COLO668 (cell line): ENCODE measurements around the gene DBR1.

Source experiments
- DNase-seq: peaks from one replicate; lab custom pipeline; 2025; ENCODE audit not compliant: unreplicated experiment; lab: John Stamatoyannopoulos, UW

Gene DBR1, protein sequence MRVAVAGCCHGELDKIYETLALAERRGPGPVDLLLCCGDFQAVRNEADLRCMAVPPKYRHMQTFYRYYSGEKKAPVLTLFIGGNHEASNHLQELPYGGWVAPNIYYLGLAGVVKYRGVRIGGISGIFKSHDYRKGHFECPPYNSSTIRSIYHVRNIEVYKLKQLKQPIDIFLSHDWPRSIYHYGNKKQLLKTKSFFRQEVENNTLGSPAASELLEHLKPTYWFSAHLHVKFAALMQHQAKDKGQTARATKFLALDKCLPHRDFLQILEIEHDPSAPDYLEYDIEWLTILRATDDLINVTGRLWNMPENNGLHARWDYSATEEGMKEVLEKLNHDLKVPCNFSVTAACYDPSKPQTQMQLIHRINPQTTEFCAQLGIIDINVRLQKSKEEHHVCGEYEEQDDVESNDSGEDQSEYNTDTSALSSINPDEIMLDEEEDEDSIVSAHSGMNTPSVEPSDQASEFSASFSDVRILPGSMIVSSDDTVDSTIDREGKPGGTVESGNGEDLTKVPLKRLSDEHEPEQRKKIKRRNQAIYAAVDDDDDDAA

DNA sequence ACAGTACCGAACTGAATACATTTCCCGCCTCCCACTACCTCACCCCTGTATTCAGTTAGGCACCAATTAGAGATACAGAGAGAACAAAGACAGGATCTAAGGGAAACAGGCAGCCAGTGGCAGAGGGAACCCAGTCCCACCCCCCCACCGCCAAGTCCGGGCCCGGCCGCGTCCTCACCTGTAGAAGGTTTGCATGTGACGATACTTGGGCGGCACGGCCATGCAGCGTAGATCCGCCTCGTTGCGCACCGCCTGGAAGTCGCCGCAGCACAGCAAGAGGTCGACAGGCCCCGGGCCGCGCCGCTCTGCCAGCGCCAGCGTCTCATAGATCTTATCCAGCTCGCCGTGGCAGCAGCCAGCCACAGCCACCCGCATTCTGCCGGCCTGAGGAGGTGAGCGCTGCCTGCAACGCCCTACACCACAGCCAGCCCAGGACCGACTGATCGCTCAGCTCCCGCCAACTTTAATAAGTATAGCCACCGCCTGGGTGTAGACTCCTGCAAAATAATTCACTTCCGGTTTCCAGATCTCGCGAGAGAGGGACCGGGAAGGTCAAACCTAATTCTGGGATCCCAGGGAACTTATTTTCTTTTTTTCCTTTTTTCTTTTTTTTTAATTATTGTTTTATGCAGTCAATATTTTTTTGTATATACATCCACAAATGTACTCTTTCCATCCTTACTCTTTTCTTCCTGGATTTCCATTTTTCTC, at the start of gene DBR1:
Gene DBR1 (minus strand): TSS at position 501 of the 711 bp plus-strand sequence. CDS start 126 bp downstream, at position 375.
- peak; percentile 71 for DNase-seq

DNA sequence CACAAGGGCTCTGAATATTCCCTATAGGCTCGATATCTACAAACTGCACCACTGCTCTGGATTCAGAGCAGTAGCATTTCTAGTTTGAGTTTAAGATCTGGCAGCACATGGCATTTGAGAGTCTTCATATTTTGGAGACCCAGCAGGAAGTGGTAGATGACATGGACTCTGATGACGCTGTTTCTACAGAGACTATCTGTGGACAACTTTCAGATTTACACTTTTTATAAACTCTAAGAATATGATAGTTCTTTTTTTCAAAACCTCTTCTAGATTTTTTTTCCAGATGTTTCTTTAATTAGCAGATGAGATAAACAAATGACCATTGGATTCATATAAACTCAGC, 48.2 kb upstream of the DBR1 start:
- DNase-seq = no peak

DNA sequence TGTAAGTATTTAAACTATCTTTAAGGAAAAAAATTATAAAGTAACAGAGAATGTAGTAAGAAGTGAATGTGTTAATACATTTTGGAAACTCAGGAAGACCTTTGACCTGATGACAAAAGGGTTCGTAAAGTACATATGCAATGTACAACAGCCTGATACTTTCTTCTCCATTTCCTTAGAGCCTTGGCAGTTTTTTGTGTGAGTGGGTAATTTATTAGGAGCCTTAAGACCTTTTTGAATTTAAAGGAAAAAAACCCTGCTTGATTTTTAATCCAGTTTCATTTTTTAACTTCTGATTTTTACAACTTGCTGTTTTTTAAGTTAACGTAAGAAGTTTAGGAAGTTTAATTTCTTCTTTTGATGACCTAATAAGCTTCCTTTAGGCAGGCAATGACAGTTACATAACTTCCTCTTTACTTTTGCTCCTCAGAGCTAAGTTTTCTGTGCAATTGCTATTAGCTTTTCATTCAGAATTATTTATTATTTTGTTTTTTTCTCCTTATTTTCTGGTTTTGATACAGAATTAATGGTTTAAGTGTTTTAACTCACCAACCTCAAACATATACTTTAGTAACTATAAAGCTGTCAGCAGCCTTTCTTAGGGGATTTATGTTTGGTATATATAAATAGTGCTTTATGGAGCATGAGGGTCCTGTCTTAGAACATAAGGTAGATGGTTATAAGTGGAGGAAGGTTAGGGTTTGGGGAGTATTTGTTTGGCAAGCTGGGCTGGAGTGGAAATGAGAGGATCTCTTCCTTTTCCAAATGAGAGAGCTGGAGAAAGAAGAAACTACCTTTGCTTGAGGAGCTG, 47.6 kb upstream of the DBR1 start:
- DNase-seq = no peak

DNA sequence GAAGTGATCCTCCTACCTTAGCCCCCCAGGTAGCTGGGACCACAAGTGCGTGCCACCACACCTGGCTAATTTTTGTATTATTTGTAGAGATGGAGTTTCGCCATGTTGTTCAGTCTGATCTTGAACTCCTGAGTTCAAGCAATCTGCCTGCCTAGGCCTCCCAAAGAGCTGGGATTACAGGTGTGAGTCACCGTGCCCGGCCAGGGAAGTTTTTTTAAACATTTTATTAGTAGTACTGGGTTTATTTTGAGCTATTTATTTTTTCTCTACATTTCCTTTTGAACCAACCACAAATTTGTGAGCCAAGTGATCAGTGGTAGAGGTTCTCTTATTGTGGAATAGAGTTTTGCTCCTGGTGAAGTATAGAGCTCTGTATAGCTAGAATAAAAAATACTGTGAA, 46.1 kb upstream of the DBR1 start:
- DNase-seq = no peak

DNA sequence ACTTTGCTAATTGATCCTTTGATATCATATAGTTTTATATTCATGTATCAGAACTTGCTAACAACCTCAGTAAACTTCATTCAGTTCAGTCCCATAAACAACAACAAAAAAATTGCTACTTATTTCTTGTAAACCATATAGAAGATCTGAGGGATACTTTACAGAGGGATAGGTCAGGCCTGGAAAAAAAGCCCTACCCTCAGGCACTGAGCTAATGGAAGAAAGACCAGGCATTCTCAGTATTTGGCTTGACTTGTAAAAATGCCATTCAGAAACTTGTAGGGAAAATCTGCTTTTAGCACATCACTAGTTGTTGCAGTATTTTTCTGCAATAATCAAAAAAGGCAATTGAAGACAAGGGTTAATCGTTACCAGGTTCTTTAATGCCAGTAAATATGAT, 45.5 kb upstream of the DBR1 start:
- DNase-seq = no peak

DNA sequence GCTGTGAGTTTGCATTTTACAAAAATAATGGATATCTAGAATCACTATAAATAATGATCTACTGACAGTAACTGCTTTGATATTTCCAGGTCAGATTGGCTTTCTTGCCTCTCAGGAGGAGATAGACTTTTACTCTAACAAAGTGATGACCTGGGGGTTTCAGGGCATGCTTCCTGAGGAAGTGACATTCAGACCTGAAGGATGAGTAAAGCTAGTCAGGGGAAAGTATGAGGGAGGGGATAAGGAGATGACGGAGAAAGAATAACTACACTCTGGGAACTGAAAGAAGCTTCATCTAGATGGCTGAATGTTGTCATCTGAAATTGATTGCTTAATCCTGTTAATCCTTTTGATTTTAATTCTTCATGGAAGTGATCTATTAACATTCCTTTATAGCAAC, 44.5 kb upstream of the DBR1 start:
- no peak for DNase-seq

DNA sequence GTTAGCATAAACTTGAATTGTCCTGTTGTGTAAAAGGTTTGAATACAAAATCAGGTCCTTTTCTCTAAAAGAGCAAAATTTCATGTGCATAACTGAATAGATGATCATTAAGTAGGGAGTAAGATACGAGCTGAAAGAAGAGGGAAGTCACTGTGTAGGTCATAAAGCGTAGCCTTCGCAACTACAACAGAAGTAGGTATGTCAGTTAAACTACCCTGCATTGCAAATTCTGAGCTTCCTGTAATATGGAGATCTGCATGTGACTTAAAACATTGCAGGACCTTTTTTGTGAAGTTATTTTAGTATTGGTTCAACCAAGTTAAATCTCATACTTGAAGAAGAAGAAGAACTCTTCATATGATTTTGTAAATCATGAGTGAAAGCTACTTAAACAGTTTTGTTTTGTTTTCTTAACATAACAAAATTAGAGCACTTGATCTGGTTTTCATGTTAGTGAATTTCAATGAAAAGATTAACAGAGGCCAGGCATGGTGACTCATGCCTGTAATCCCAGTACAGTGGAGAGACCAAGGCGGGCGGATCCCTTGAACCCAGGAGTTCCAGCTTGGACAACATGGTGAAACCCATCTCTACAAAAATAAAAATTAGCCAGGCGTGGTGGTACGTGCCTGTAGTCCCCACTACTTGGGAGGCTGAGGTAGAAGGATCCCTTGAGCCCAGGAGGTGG, 38.8 kb upstream of the DBR1 start:
- no peak for DNase-seq

DNA sequence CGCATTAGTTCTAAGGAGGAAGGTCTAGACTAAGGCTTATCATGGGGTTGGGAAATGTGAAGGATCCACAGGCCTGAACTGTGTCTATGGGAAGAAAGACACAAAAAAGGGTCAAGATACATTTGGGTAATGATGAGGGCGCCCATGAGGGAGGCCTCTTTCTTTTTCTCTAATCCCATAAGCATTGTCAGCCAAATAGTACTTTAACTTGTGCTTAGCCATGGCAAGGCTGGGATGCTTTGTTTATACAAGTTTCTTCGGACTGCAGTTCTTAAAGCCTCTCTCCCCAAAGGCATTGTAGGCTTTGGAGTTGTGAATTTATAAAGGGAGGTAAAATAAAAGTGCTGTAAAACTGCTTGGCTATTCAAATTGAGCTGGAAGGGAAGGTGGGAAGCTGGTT, 35.8 kb upstream of the DBR1 start:
- DNase-seq = no peak

DNA sequence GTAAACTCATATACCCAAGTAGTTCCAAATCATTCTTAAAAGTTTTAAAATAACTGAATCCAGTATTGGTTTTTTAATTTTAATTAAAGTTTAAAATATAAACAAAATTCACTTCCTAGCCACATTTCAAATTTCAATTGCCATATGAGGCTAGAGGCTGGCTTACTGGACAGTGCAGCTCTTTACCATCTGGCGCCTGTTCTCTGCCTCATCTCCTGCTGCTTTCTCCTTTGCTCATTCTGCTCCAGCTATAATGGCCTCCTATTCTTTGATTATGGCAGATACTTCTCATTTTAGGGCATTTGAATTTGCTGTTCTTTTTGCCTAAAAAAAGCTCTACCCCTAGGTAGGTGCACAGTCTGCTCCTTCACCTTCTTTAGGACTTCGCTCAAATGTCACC, 31.5 kb upstream of the DBR1 start:
- DNase-seq = no peak

DNA sequence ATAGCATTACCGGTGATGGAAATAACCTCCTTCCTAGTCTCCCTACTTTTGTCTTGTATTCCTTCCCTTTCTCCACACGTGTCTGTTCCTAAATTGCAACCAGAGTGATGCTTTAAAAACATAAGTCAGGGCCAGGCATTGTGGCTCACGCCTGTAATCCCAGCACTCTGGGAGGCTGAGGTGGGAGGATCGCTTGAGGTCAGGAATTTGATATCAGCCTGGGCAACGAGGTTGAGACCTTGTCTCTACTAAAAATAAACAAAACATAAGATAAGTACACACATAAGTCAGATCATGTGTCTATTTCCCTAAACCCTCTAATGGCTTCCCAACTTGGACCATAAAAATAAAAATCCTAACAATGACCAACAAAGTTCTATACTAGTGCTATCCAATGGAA, 30.8 kb upstream of the DBR1 start:
- DNase-seq = no peak

DNA sequence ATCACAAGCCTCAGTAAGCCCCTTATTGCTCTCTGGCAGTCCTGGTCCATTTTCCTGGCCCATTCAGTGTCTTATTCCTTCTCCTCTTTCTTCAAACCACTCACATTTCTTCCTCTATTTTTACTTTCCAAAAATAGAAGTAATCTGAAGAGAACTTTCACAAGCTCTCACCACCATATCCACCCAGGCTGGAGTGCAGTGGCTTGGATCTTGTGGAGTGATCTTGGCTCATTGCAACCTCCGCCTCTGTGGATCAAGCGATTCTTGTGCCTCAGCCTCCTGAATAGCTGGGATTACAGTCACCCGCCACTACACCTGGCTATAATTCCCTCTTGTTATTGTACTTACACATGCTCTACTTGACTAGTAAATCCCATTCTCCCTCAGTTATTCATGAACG, 29.2 kb upstream of the DBR1 start:
- DNase-seq = no peak

DNA sequence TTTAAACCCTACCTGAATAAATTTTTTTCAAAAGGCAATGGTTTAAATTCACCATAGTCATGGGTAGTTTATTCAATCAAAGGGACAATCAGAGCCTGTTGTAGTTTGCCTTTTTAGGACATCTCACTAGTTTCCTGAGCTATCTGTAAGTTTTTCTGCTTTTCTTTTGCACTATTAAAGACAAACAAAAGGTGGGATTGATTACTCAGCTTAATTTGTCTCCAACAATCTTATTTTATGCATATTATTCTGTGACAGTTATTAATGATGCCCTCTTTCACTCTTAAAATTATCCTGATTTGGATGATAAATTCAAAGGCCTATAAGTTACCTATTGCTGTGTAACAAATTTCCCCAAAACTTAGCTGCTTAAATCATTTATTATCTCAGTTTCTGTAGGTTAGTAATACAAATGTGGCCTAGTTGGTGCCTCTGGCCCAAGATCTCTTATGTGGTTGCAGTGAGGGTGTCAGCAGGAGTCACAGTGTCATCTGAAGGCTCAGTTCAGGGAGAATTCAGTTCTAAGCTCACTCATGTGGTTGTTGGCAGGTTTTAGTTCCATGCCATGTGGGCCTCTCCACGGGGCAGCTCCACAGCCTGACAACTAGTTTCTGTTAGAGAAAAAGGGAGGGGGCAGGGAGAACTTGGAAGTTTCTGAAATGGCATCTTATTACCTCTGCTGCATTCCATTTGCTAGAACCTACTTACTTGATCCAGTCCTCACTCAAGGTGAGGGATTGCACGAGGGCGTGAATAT, 28.4 kb upstream of the DBR1 start:
- no peak for DNase-seq

DNA sequence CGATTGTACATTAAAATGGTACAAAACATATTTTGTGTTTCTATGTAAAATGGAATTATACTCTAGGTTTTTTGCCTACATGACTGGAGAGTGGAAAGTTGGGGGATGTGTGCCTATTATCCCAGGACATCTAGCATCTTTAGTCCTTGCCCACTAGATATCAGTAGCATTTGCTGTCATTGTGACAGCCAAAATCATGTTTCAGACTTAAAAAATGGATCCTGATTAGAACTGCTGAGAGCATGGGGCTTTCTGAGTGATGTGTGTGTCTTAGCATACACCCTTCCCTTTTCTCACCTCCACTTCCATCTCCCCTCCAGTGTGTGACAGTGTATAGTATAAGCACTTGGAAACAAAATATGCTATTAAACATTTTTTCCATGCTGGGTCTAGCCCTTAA, 25.7 kb upstream of the DBR1 start:
- no peak for DNase-seq

DNA sequence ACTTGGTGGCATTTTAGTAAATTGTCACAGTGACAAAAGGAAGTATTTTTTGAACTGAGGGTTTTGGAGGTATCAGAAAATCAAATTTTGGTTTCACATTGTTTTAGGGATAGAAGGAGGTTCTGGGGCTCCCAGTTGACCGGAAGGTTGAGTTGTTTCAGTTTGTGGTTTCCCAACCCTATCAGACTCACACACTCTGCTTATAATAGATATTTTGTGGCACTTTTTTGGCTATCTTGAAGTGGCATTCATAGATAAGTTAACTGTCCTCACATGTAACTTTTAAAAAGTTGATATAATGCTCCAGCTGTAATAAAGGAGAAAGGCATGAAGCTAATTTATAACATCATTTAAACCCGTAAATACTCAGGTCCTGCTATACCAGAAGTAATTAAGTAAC, 25.1 kb upstream of the DBR1 start:
- DNase-seq = no peak

DNA sequence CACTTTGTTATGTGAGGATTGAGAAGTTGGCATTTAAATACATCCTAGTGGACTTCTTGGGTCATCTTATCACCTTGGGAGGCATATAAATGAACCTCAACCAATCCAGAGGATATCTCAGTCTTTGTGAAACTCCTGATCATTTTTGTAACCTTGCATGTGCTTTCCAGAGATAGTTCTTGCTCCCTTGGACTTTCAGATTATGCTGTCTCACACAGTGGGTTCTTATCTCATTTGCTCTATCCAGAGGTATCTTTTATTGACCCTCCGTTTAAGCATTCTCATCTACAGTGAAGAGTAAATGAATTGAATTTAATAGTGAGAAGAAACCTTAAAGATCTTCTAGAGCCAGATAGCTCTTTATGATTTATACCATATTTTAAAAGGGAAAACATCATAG, 22.8 kb upstream of the DBR1 start:
- no peak for DNase-seq

DNA sequence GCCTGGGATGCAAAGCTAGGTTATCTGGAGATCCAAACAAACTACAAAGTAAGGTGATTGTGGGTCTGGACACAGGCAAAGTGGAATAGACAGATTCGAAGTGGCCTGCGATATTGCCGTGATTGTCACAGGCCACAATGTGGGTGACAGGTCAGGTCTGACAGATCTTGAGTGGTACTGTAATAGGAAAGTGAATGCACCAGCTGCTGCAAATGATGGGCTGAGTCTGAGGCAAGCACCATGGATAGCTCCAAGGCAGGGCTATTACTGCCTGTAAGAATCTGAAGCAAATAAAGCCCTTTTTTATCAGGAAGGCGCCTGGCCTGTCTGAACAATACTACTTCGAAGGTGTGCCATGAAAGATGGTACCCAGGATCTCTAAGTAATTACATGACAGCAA, 22.3 kb upstream of the DBR1 start:
- no peak for DNase-seq

DNA sequence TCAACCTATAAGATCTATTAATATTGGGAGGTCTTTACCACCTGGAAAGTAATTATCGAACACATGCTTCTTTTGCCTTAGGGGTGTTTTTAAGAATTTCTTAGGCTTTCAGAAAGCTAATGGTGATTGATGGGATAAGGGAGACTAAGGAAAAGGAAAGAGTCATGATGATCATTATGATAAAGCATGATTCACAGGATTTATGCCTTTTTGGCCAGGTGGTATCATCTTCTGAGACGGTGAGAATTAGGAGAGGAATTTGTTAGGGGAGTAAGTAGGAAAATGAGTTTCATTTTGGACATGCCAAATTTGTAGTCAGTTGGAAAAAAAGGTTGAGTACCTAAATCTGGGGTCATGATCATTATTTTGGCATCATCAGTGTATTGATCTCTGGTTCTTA, 21.3 kb upstream of the DBR1 start:
- DNase-seq = no peak

DNA sequence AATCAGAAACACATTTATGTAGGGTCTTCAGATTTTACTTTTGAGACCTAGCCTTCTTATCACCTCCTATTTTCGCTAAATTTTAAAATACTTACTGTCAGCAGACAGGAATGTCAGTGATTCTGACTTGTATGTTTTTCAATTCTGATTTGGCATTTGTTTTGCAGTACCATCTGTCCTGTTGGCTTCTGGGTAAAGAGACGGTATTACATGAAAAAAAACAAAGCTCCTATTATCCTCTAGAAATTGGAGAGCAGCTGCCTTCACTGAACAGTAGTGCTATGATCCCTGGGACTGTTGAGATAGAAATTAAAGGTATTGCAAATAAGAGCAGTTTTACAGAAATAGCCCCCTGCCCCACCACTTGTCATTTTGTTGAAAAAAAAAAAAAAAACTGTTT, 20.8 kb upstream of the DBR1 start:
- DNase-seq = no peak

DNA sequence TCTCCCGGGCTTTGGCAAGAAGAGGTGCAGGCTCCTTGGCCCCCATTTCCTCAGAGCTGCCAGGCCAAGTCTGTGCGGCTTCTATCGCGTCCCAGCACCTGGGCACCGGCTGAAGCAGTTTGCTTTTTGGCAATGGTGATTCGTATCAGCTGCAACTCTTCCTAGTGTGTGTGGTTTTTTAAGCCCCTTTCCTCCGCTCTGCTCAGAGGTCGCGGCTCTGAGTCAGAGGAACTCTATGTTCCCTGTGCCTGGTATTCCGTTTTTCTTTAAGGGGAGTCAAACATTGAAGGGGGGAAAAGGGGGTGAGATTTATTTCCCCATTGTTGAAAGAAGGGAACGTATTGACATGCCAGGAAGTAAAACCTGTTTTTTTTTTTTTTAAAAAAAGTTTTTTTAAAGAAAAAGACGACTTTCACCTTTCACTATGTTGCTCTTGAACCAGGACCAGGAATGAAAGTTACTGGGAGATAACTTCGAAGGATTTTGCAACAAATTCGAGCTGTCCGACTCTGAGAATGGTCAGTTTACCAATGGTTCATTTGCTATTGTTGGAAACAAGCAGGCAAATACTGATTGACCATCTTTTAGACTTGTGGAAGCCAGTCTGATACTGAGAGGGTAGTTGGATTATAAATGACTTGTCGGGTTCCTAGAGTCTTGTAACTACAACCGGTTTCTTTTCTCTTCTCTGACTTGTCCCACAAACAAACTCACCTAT, 13.5 kb upstream of the DBR1 start:
- DNase-seq = no peak
